DMS153 treated with DMSO at 0.1 percent for 48 hours (cell line): ENCODE measurements around the gene NIPBL.
A peak's percentile ranks its signal among the peaks of the same experiment; 100 is the strongest.
"Not testable (repeated sequence)": the region's sequence is repeated elsewhere in the genome, so short reads cannot be mapped to it uniquely, and the experiment has no call there.

ENCODE experiments used
- DNase-seq: peaks from one replicate; lab custom pipeline; 2025; ENCODE audit not compliant: unreplicated experiment; lab: John Stamatoyannopoulos, UW

The NIPBL gene

GRCh38 chr5:36876299-36876964 is at the start of gene NIPBL:
NIPBL (plus strand) TSS chr5:36876769; CDS start chr5:36953697, 76,928 bp downstream.
- DNase-seq, result peak; percentile 95

- DNase-seq, result no peak
Measured at GRCh38 chr5:36832274-36832673, 44.3 kb upstream of the NIPBL start.

- no peak for DNase-seq
Measured at GRCh38 chr5:36836831-36837230, 39.7 kb upstream of the NIPBL start.

- no peak for DNase-seq
Measured at GRCh38 chr5:36839489-36840476, 36.8 kb upstream of the NIPBL start.

- DNase-seq, result no peak
Measured at GRCh38 chr5:36841677-36842076, 34.9 kb upstream of the NIPBL start.

- DNase-seq, result no peak
Measured at GRCh38 chr5:36842087-36842486, 34.5 kb upstream of the NIPBL start.

GRCh38 chr5:36844305-36844704 is 32.3 kb upstream of the NIPBL start:
- no peak for DNase-seq

- not testable (repeated sequence) for DNase-seq
Measured at GRCh38 chr5:36848545-36848944, 28.0 kb upstream of the NIPBL start.

- not testable (repeated sequence) for DNase-seq
Measured at GRCh38 chr5:36852903-36853302, 23.7 kb upstream of the NIPBL start.

GRCh38 chr5:36854402-36855140 is 22.0 kb upstream of the NIPBL start:
- no peak for DNase-seq

- DNase-seq, result no peak
Measured at GRCh38 chr5:36855141-36855495, 21.5 kb upstream of the NIPBL start.

- no peak for DNase-seq
Measured at GRCh38 chr5:36861871-36862270, 14.7 kb upstream of the NIPBL start.

- DNase-seq, result peak; percentile 87
Measured at GRCh38 chr5:36870399-36871040, 6.0 kb upstream of the NIPBL start.

GRCh38 chr5:36874465-36874864 is 2.1 kb upstream of the NIPBL start:
- DNase-seq, result no peak

GRCh38 chr5:36875051-36875789 is 1.3 kb upstream of the NIPBL start:
- DNase-seq, result peak; percentile 46

GRCh38 chr5:36875790-36876298 is 725 bp upstream of the NIPBL start:
- peak; percentile 90 for DNase-seq

GRCh38 chr5:36876965-36877666 is 547 bp downstream of the NIPBL start:
- peak; percentile 71 for DNase-seq

- DNase-seq, result peak; percentile 34
Measured at GRCh38 chr5:36877667-36878391, 1.3 kb downstream of the NIPBL start.
